Measurements from ENCODE around the gene CHAC1. TPM values are rescaled to one million over a fixed set of nuclear protein-coding genes. Genes with fewer than 3 reads are reported as not detected.
A peak's percentile ranks its signal among the peaks of the same experiment; 100 is the strongest.

Gene CHAC1
- total RNA-seq, 1 experiment from 2014 or later = 11.6 TPM

DNA sequence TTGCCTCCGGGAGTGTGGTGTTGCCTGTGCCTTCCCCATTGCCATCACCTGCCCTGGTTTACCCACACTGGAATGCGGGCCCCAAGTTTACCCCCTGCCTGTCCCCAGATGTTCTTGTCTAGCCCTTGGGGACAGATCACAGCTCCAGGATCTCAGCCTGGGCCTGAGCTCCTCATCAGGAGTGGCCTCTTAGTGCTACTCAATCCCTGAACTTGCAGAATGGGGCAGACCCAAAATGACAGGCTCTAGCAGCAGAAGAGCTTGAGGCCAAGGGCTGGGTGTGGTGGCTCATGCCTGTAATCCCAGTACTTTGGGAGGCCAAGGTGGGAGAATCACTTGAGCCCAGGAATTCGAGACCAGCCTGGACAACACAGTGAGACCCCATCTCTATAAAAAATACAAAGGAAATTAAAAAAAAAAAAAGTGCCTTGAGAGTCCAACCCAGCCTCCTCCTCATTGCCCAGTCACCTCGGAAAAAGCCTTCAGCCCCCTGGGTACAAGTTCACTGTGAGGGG, 3.8 kb downstream of the CHAC1 start:
- Histone ChIP-seq H3K27ac (ENCODE audit: low read depth, low read length, poor library complexity, severe bottlenecking) (no peak overlapping the region), H3K9me3 (ENCODE audit: low read depth, low read length, poor library complexity, severe bottlenecking) (no peaks in the 10 kb centered on the region), H3K4me3 (ENCODE audit: low read depth, low read length, poor library complexity, severe bottlenecking) (no peak overlapping the region), H3K4me1 (ENCODE audit: insufficient read depth, low read length, poor library complexity, severe bottlenecking) (peaks cover 37% of the 10 kb centered on the region), H3K27me3 (replicated peaks; ENCODE audit: insufficient read depth, low read depth, low read length, poor library complexity) (no peaks in the 10 kb centered on the region), H3K36me3 (ENCODE audit: insufficient read depth, low read length, poor library complexity, severe bottlenecking) (peaks cover 21% of the 10 kb centered on the region)
- TF ChIP-seq EZH2 (IDR thresholded peaks at IDR 0.05; ENCODE audit: borderline replicate concordance, low read depth, low read length, poor library complexity, severe bottlenecking) = no peak
- TF ChIP-seq, protein P1, sequence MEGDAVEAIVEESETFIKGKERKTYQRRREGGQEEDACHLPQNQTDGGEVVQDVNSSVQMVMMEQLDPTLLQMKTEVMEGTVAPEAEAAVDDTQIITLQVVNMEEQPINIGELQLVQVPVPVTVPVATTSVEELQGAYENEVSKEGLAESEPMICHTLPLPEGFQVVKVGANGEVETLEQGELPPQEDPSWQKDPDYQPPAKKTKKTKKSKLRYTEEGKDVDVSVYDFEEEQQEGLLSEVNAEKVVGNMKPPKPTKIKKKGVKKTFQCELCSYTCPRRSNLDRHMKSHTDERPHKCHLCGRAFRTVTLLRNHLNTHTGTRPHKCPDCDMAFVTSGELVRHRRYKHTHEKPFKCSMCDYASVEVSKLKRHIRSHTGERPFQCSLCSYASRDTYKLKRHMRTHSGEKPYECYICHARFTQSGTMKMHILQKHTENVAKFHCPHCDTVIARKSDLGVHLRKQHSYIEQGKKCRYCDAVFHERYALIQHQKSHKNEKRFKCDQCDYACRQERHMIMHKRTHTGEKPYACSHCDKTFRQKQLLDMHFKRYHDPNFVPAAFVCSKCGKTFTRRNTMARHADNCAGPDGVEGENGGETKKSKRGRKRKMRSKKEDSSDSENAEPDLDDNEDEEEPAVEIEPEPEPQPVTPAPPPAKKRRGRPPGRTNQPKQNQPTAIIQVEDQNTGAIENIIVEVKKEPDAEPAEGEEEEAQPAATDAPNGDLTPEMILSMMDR (conservative IDR thresholded peaks at IDR 0.05; ENCODE audit: low read depth, low read length) = no peak
- intact Hi-C loops (cut with micrococcal nuclease; ENCODE audit: unreplicated experiment) = no loop called here
- ChIA-PET POLR2A (ENCODE audit: low non-redundant PET) (interaction anchor here (0.6 kb wide), 1 partner anchor 340 kb away, joined by 3 read pairs; no protein-coding TSS in a partner anchor), CTCF (no interaction called here)
- no TSS peak for BruUV-seq (replicated peaks)
- no peak for DNase-seq (ENCODE audit: low spot score)

DNA sequence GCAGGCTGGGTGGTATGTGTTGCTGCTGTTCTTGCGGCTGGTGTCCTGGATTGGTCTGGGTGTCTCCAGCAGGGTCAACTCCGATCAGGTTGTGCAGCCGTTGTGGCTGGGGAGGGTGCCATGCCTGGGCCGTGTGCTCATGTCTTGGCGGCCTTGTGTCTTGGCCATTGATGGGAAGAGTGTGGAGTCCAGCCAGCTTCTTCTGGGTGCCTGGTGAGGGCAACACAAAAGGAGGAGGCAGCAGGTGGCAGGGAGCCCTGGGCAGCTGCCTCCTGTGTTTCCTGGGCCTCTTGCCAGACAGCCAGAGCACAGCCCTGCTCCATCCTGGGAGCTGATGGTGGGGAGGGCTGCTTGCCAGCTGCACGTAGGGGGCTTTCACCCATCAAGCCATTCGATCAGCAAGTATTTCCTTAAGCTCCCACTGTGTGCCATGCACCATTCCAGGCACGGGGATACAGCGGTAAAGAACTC, 4.3 kb downstream of the CHAC1 start:
- ChIA-PET CTCF (no interaction called here), POLR2A (ENCODE audit: low non-redundant PET) (interaction anchor here (0.6 kb wide), 1 partner anchor 340 kb away, joined by 3 read pairs; no protein-coding TSS in a partner anchor)
- Histone ChIP-seq H3K4me3 (ENCODE audit: low read depth, low read length, poor library complexity, severe bottlenecking) (no peak overlapping the region), H3K9me3 (ENCODE audit: low read depth, low read length, poor library complexity, severe bottlenecking) (no peaks in the 10 kb centered on the region), H3K36me3 (ENCODE audit: insufficient read depth, low read length, poor library complexity, severe bottlenecking) (peaks cover 21% of the 10 kb centered on the region), H3K4me1 (ENCODE audit: insufficient read depth, low read length, poor library complexity, severe bottlenecking) (peaks cover 32% of the 10 kb centered on the region), H3K27me3 (replicated peaks; ENCODE audit: insufficient read depth, low read depth, low read length, poor library complexity) (no peaks in the 10 kb centered on the region), H3K27ac (ENCODE audit: low read depth, low read length, poor library complexity, severe bottlenecking) (peak overlapping the region; percentile 37)
- BruUV-seq (replicated peaks) = no TSS peak
- no peak for TF ChIP-seq EZH2 (IDR thresholded peaks at IDR 0.05; ENCODE audit: borderline replicate concordance, low read depth, low read length, poor library complexity, severe bottlenecking)
- TF ChIP-seq, protein P1 (conservative IDR thresholded peaks at IDR 0.05; ENCODE audit: low read depth, low read length) = no peak
- intact Hi-C loops (cut with micrococcal nuclease; ENCODE audit: unreplicated experiment) = no loop called here
- DNase-seq (ENCODE audit: low spot score) = peak; percentile 36

DNA sequence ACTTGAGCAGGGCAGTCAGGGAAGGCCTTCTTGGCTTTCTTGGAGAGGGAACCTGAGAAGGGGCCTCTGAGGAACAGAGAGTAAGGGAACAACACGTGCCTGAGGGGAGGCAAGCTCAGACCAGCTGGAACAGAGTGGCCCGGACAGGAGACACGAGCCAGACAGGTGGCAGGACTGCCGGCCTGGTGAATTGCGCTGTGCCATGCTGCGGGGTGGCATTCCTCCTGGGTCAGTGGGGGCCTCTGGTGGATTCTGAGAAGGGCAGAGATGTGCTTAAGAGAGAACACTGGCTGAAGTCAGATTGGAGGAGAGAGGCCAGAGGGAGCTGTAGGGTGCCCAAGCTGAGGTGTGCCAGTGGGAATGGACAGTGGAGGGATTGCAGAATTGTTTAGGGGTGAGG, 4.9 kb downstream of the CHAC1 start:
- TF ChIP-seq EZH2 (IDR thresholded peaks at IDR 0.05; ENCODE audit: borderline replicate concordance, low read depth, low read length, poor library complexity, severe bottlenecking) = no peak
- TF ChIP-seq, protein P1 (conservative IDR thresholded peaks at IDR 0.05; ENCODE audit: low read depth, low read length) = no peak
- H3K9me3 ChIP-seq (ENCODE audit: low read depth, low read length, poor library complexity, severe bottlenecking) = no peaks in the 10 kb centered on the region
- peaks cover 31% of the 10 kb centered on the region for H3K4me1 ChIP-seq (ENCODE audit: insufficient read depth, low read length, poor library complexity, severe bottlenecking)
- H3K4me3 ChIP-seq (ENCODE audit: low read depth, low read length, poor library complexity, severe bottlenecking) = no peak overlapping the region
- no TSS peak for BruUV-seq (replicated peaks)
- H3K36me3 ChIP-seq (ENCODE audit: insufficient read depth, low read length, poor library complexity, severe bottlenecking) = peaks cover 21% of the 10 kb centered on the region
- DNase-seq (ENCODE audit: low spot score) = no peak
- ChIA-PET CTCF (no interaction called here), POLR2A (ENCODE audit: low non-redundant PET) (no interaction called here)
- no peaks in the 10 kb centered on the region for H3K27me3 ChIP-seq (replicated peaks; ENCODE audit: insufficient read depth, low read depth, low read length, poor library complexity)
- peak overlapping the region; percentile 37 for H3K27ac ChIP-seq (ENCODE audit: low read depth, low read length, poor library complexity, severe bottlenecking)
- intact Hi-C loops (cut with micrococcal nuclease; ENCODE audit: unreplicated experiment) = no loop called here
